Smooth muscle cell (in vitro differentiated cells): ENCODE measurements around the gene FRK. TPM values are rescaled to one million over a fixed set of nuclear protein-coding genes. Genes with fewer than 3 reads are reported as not detected.

Source experiments
- DNase-seq: peaks from one replicate; lab custom pipeline; 2025; ENCODE audit not compliant: unreplicated experiment; lab: John Stamatoyannopoulos, UW
- H2AFZ ChIP-seq: fragments of 200-600 bp; sonication (generic); 2 replicates; pipeline ENCODE4 v1.6.0; 2016; ENCODE audit warnings: antibody characterized with exemption, low read depth, mild to moderate bottlenecking
- H3F3A ChIP-seq: fragments of 200-600 bp; sonication (generic); 2 replicates; pipeline ENCODE4 v1.6.0; 2017; ENCODE audit warnings: antibody characterized with exemption, low read depth
- H3K27ac ChIP-seq: fragments of 200-600 bp; sonication (generic); 2 replicates; pipeline ENCODE4 v1.5.1; 2016; ENCODE audit warnings: low read depth, mild to moderate bottlenecking
- H3K27me3 ChIP-seq: fragments of 200-600 bp; sonication (generic); 2 replicates; pipeline ENCODE4 v1.6.1; 2016; ENCODE audit warnings: low read depth, mild to moderate bottlenecking
- H3K36me3 ChIP-seq: fragments of 200-600 bp; sonication (generic); 2 replicates; pipeline ENCODE4 v1.5.1; 2016; ENCODE audit warnings: low read depth
- H3K4me1 ChIP-seq: fragments of 200-600 bp; sonication (generic); 2 replicates; pipeline ENCODE4 v1.5.1; 2016; ENCODE audit warnings: low read depth
- H3K4me2 ChIP-seq: fragments of 200-600 bp; sonication (generic); 2 replicates; pipeline ENCODE4 v1.6.0; 2016; ENCODE audit warnings: mild to moderate bottlenecking
- H3K4me3 ChIP-seq: fragments of 200-600 bp; sonication (generic); 2 replicates; pipeline ENCODE4 v1.5.1; 2016; ENCODE audit warnings: mild to moderate bottlenecking
- H3K79me2 ChIP-seq: fragments of 200-600 bp; sonication (generic); 2 replicates; pipeline ENCODE4 v1.6.0; 2016; ENCODE audit warnings: low read depth, mild to moderate bottlenecking
- H3K9ac ChIP-seq: fragments of 200-600 bp; sonication (generic); 2 replicates; pipeline ENCODE4 v1.6.0; 2016; ENCODE audit warnings: low read depth
- H3K9me3 ChIP-seq: fragments of 200-600 bp; sonication (generic); replicated peaks from 2 replicates; pipeline ENCODE4 v1.5.1; 2016; ENCODE audit warnings: low read depth
- H4K20me1 ChIP-seq: fragments of 200-600 bp; sonication (generic); 2 replicates; pipeline ENCODE4 v1.6.0; 2016; ENCODE audit warnings: low read depth
- CTCF ChIP-seq: fragments of 200-600 bp; sonication (generic); IDR thresholded peaks from 2 replicates; pipeline ENCODE4 v1.5.1; 2017; ENCODE audit warnings: borderline replicate concordance, mild to moderate bottlenecking, antibody characterized with exemption; ENCODE audit not compliant: insufficient read depth, poor library complexity, severe bottlenecking
- WGBS: methylation state at CpG from one replicate; pipeline ENCODE4 v1.1.7; 2016; ENCODE audit warnings: low lambda C conversion rate; 5-methylcytosine and 5-hydroxymethylcytosine counted together
- polyA plus RNA-seq: library from polyadenylated mRNA; unstranded; fragments of >200 nt; fragmentation: Nextera tagmentation; extraction: Ambion mirVana; gene quantifications from 2 replicates; pipeline ENCODE4 v1.2.1, GENCODE V29; 2016
- total RNA-seq: library from RNA; depleted of rRNA; stranded (reverse); fragments of >200 nt; gene quantifications from 2 replicates; pipeline ENCODE4 v1.2.3, GENCODE V29; 2014

FRK gene
- total and polyA plus RNA-seq, 2 experiments from 2014 or later: 0.11 to 1.4 TPM

GRCh38 chr6:116002756-116003155 is 57.9 kb downstream of the FRK start:
- WGBS: over 99% methylated on average over 5 of the region's 5 CpGs
- Histone ChIP-seq H2AFZ (no peak overlapping the region), H3K36me3 (no peaks in the 10 kb centered on the region), H3K79me2 (no peaks in the 10 kb centered on the region), H4K20me1 (no peaks in the 10 kb centered on the region), H3F3A (no peaks in the 10 kb centered on the region), H3K9ac (no peak overlapping the region), H3K4me3 (no peak overlapping the region), H3K4me2 (no peak overlapping the region), H3K4me1 (no peaks in the 10 kb centered on the region), H3K27ac (no peak overlapping the region), H3K27me3 (no peaks in the 10 kb centered on the region), H3K9me3 (no peaks in the 10 kb centered on the region)
- no peak for TF ChIP-seq CTCF
- DNase-seq: no peak

GRCh38 chr6:115999235-115999634 is 61.5 kb downstream of the FRK start:
- Histone ChIP-seq H4K20me1 (no peaks in the 10 kb centered on the region), H3K9ac (no peak overlapping the region), H3K4me2 (no peak overlapping the region), H3K4me3 (no peak overlapping the region), H3F3A (no peaks in the 10 kb centered on the region), H3K79me2 (no peaks in the 10 kb centered on the region), H3K9me3 (no peaks in the 10 kb centered on the region), H3K27me3 (no peaks in the 10 kb centered on the region), H3K27ac (no peak overlapping the region), H2AFZ (no peak overlapping the region), H3K36me3 (no peaks in the 10 kb centered on the region), H3K4me1 (no peaks in the 10 kb centered on the region)
- no peak for DNase-seq
- WGBS: 82% methylated on average over 3 of the region's 3 CpGs
- TF ChIP-seq CTCF: no peak

DNA sequence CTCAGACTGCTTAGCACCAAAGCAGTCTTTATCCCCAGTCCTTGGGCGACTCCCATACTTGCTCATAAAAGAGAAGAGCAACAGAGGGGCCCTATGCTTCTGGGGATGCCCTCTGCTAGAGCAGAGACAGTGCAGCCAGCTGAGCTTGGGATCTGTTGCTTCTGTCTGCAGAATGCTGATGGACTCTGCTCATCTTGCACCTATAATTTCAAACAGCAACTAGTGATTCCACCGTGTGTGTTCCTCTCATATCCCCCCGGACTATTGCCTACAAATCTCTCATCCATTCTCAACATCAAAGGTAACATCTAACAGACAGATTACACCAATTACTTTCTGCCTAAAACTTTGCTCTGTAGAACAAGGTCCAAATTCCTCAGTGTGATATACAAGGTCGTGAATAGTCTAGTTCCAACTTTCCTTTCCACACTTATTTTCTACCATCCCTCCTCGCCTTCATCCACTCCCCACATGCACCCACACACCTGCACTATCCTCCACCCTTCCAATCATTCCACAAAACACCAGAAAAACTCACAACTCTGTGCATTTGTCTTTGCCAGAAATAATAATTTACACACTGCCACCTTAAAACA is 62.6 kb downstream of the FRK start:
- Histone ChIP-seq H3K9me3 (no peaks in the 10 kb centered on the region), H2AFZ (no peak overlapping the region), H4K20me1 (no peaks in the 10 kb centered on the region), H3K27me3 (no peaks in the 10 kb centered on the region), H3F3A (no peaks in the 10 kb centered on the region), H3K9ac (no peak overlapping the region), H3K36me3 (no peaks in the 10 kb centered on the region), H3K4me2 (no peak overlapping the region), H3K79me2 (no peaks in the 10 kb centered on the region), H3K27ac (no peak overlapping the region), H3K4me3 (no peak overlapping the region), H3K4me1 (no peaks in the 10 kb centered on the region)
- TF ChIP-seq CTCF: no peak
- 91% methylated on average over 5 of the region's 5 CpGs for WGBS
- DNase-seq: no peak

DNA sequence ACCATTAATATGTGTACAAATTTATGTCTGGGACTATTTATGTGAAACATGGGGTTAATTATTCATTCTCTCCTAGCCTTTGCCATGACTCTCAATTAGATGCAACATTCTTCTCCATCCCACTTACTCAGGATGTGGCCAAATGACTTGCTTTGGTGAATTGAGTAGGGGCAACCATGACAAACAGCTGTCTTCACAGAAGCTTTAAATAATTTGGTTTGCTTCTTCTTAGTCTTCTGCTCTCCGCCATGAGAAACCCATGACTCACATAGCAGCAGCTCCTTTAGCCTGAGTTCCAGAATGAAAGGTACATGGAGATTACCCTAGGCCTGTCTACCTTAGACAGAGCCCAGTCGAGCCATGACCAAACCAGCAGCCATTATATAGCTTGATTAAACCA is 74.7 kb downstream of the FRK start:
- no peaks in the 10 kb centered on the region for H3F3A ChIP-seq
- H3K79me2 ChIP-seq: no peaks in the 10 kb centered on the region
- no peaks in the 10 kb centered on the region for H3K27me3 ChIP-seq
- no peak for DNase-seq
- no peak overlapping the region for H3K4me3 ChIP-seq
- no peak overlapping the region for H3K27ac ChIP-seq
- no peaks in the 10 kb centered on the region for H4K20me1 ChIP-seq
- no peaks in the 10 kb centered on the region for H3K4me1 ChIP-seq
- H2AFZ ChIP-seq: no peak overlapping the region
- no peak overlapping the region for H3K4me2 ChIP-seq
- WGBS: 76% methylated on average over 2 of the region's 2 CpGs
- no peak overlapping the region for H3K9ac ChIP-seq
- no peak for TF ChIP-seq CTCF
- H3K9me3 ChIP-seq: no peaks in the 10 kb centered on the region
- H3K36me3 ChIP-seq: no peaks in the 10 kb centered on the region
